Psoas muscle (tissue), 8 donors: ENCODE measurements around the gene WHRN. TPM values are rescaled to one million over a fixed set of nuclear protein-coding genes. Genes with fewer than 3 reads are reported as not detected.

Source experiments
- ATAC-seq, 4 donors: fragments of 200-7000 bp; cut with Tn5 transposase; one replicate each; pipeline ENCODE4 v1.9.1; 2020; ENCODE audit warnings: moderate library complexity in 3 of 4, mild to moderate bottlenecking in 2 of 4
- DNase-seq, 2 donors: peaks; one replicate each; pipeline ENCODE4 v3.0.0-alpha.2; 2020
- H3K27ac ChIP-seq: fragments of 200-600 bp; one replicate; pipeline ENCODE4 v1.8.0; 2022
- H3K27me3 ChIP-seq, 3 donors: fragments of 200-600 bp in 1 of 3; one replicate each; pipeline versions ENCODE4 v1.6.1 to v1.8.0; 2013 to 2022; ENCODE audit warnings: low read length in 2 of 3, mild to moderate bottlenecking in 2 of 3, moderate library complexity in 1 of 3; ENCODE audit not compliant: insufficient read depth in 3 of 3
- H3K36me3 ChIP-seq, 2 donors: fragments of 200-600 bp in 1 of 2; one replicate each; pipeline versions ENCODE4 v1.6.1 to v1.8.0; 2013 to 2022; ENCODE audit warnings: low read depth in 1 of 2, mild to moderate bottlenecking in 1 of 2, moderate library complexity in 1 of 2; ENCODE audit not compliant: insufficient read depth in 1 of 2
- H3K4me1 ChIP-seq: fragments of 200-600 bp; one replicate; pipeline ENCODE4 v1.8.0; 2022
- H3K4me3 ChIP-seq: fragments of 200-600 bp; one replicate; pipeline ENCODE4 v1.8.0; 2022; ENCODE audit warnings: mild to moderate bottlenecking
- H3K9me3 ChIP-seq: fragments of 200-600 bp; one replicate; pipeline ENCODE4 v1.8.0; 2022
- WGBS, 3 donors: extraction: QIAGEN DNeasy Blood & Tissue Kit; methylation state at CpG; one replicate each; pipeline versions ENCODE4 v1.1.6 to v1.1.7; 2013; 5-methylcytosine and 5-hydroxymethylcytosine counted together
- intact Hi-C, 2 donors: fragments of 100-400 bp; cut with DNase I; formaldehyde crosslinking; loops; one replicate each; pipeline versions ENCODE4 v1.11.0 to v1.14.2; 2022
- polyA plus RNA-seq, 3 donors: library from polyadenylated mRNA; stranded (reverse); fragments of 200-250 nt; gene quantifications; one replicate each; pipeline ENCODE4 v1.2.3, GENCODE V29; 2013
- total RNA-seq, 4 donors: library from RNA; stranded (reverse); fragmentation: NEBNext Ultra II Directional in 2 of 4; extraction: Animal tissue kit (Norgen Biotek cat#: 25700) in 2 of 4; gene quantifications; one replicate each; pipeline versions ENCODE4 v1.2.1 to v1.2.4, GENCODE V29; 2021 to 2023
- TF ChIP-seq, protein P1 (sequence below): fragments of 200-600 bp; IDR thresholded peaks from one replicate; pipeline ENCODE4 v1.8.0; 2022; ENCODE audit warnings: antibody characterized with exemption
- donor health status: healthy with polysubstance abuse.
- donor health status: DM: no; HTN: no; CAD: no; lungs with moderate emphysema.
- donor health status: Bipolar disorder and iron deficiency.
- donor health status: healthy.
- donor health status: DM: yes; HTN: yes; CAD: no.
- donor health status: DM: no; HTN: no; CAD: no.
- donor health status: DM: no; HTN: no; CAD: no.
- donor health status: DM: yes; HTN: yes; CAD: no.

WHRN gene
- total and polyA plus RNA-seq, 7 donors, result 0.07 to 0.62 (median 0.15) TPM

DNA sequence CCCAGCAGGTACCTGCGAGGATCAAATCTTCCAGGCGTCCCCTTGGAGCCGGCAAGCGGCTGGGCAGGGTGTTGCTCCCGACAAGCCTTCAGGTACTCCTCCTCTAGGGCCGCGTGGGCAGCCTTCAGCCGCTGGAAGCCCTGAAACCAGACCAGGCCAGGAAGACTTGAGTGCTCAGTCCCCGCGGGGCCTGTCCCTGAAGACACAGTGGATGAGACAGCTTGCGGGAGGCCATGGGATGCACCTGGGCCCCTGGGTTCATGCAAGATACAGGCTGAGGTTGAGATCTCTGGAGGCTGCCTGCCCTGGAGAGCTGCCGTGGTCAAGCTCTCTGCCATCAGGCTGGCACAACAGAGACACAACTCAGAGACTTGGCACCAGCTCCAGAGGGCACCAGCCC lies 142.9 kb downstream of the WHRN start:
- Histone ChIP-seq H3K27ac (no peak overlapping the region), H3K4me1 (no peaks in the 10 kb centered on the region), H3K9me3 (no peaks in the 10 kb centered on the region), H3K4me3 (no peak overlapping the region), H3K27me3 (no peaks in the 10 kb centered on the region), H3K36me3 (peaks cover 0 to 45% of the 10 kb centered on the region in 2 donors)
- no peak for ATAC-seq
- WGBS, 3 donors, result 82 to 93% (median 89%) methylated on average over 12 of the region's 12 CpGs
- no peak for DNase-seq
- intact Hi-C loops, result no loop called here
- TF ChIP-seq, protein P1, sequence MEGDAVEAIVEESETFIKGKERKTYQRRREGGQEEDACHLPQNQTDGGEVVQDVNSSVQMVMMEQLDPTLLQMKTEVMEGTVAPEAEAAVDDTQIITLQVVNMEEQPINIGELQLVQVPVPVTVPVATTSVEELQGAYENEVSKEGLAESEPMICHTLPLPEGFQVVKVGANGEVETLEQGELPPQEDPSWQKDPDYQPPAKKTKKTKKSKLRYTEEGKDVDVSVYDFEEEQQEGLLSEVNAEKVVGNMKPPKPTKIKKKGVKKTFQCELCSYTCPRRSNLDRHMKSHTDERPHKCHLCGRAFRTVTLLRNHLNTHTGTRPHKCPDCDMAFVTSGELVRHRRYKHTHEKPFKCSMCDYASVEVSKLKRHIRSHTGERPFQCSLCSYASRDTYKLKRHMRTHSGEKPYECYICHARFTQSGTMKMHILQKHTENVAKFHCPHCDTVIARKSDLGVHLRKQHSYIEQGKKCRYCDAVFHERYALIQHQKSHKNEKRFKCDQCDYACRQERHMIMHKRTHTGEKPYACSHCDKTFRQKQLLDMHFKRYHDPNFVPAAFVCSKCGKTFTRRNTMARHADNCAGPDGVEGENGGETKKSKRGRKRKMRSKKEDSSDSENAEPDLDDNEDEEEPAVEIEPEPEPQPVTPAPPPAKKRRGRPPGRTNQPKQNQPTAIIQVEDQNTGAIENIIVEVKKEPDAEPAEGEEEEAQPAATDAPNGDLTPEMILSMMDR, result no peak

DNA sequence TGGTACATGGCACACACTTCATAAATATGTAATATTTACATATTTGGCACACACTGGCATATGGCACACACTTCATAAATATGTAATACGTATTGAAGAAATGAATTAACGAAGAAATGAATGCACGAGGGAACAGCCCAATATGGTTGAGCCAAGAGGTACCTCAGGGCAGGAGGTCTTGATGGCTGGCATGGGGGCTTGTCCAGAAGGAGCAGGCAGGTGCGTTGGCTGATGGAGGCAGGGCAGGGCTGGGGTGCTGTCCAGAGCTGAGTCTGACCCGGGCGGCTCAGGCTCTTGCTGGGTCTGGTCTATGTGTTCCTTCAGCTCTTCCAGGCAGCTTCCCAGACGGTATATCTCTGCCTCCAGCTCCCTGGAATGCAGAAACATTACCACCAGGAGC lies 143.7 kb downstream of the WHRN start:
- TF ChIP-seq, protein P1, result no peak
- 93 to 98% (median 94%) methylated on average over 7 of the region's 7 CpGs for WGBS, 3 donors
- Histone ChIP-seq H3K4me3 (no peak overlapping the region), H3K27ac (no peak overlapping the region), H3K4me1 (no peaks in the 10 kb centered on the region), H3K36me3 (peaks cover 0 to 52% of the 10 kb centered on the region in 2 donors), H3K27me3 (no peaks in the 10 kb centered on the region), H3K9me3 (no peaks in the 10 kb centered on the region)
- ATAC-seq, result no peak
- no peak for DNase-seq
- intact Hi-C loops, result no loop called here

DNA sequence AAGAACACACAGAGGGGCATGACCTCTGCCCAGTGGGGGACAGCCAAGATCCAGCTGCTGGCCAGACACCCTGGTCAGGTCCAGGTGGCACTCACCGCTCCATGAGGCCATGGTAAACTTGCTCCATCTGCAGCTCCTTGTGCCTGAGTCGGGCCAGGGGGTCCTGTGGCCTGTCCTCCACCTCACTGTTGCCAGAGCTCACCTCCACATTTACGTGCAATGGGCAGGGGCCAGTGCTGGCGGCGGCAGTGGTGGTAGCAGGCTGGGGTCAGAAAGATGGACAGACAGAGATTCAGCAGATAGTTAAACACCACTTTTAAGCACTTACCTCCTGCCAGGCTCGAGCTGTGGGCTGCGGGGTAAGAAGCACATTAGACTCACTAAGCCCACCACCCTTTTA lies 145.5 kb downstream of the WHRN start:
- Histone ChIP-seq H3K27me3 (no peaks in the 10 kb centered on the region), H3K4me3 (no peak overlapping the region), H3K9me3 (no peaks in the 10 kb centered on the region), H3K27ac (no peak overlapping the region), H3K36me3 (peaks cover 0 to 56% of the 10 kb centered on the region in 2 donors), H3K4me1 (no peaks in the 10 kb centered on the region)
- intact Hi-C loops, result no loop called here
- WGBS, 3 donors, result 92 to 97% (median 93%) methylated on average over 7 of the region's 7 CpGs
- TF ChIP-seq, protein P1, result no peak
- no peak for DNase-seq
- no peak for ATAC-seq

DNA sequence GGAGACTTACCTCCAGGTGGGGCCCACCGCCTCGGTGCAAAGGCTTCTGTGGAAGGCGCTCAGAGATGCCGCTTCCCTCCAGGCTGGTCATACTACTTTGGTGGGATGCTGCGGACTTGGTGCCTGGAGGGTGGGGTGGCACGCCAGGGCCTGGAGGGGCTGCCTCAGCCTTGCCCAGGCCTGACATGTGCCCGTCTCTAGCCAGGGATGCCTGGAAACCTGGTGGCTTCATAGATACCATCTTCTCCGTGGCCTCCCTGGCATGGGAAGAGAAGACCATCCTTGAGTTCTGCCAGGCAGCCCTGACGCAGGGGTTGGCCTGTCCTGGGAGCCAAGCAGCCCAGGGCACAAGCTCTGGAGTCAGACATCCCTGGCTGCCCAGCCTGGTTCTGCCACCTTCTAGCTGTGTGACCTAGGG lies 147.4 kb downstream of the WHRN start:
- DNase-seq (no peak), ATAC-seq (no peak)
- Histone ChIP-seq H3K27me3 (no peaks in the 10 kb centered on the region), H3K9me3 (no peaks in the 10 kb centered on the region), H3K4me3 (no peak overlapping the region), H3K36me3 (peaks cover 0 to 55% of the 10 kb centered on the region in 2 donors), H3K4me1 (no peaks in the 10 kb centered on the region), H3K27ac (no peak overlapping the region)
- intact Hi-C loops, result no loop called here
- WGBS, 3 donors, result 94 to 95% (median 95%) methylated on average over 9 of the region's 9 CpGs
- TF ChIP-seq, protein P1, result no peak

DNA sequence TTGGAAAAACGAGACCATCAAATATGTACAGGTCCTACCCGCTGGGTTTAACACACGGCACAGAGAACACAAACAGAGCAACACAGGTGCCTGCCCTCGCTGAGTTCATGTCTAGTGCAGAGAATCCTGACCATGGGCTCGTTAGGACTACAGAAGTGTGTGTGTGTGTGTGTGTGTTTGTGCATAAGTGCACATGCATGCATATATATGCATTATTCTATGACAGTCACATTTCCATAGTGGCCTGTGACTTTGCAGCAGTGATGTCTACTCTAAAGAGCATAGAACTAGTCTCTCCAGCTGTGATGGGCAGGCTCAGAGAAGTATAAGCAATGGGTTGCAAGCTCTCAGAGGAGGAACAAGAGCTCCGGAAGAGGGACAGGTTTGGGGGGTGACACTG lies 147.9 kb downstream of the WHRN start:
- ATAC-seq (no peak), DNase-seq (no peak)
- intact Hi-C loops, result no loop called here
- WGBS, 3 donors, result 91 to 93% (median 92%) methylated on average over 6 of the region's 6 CpGs
- Histone ChIP-seq H3K4me1 (no peaks in the 10 kb centered on the region), H3K36me3 (peaks cover 0 to 49% of the 10 kb centered on the region in 2 donors), H3K9me3 (no peaks in the 10 kb centered on the region), H3K27ac (no peak overlapping the region), H3K4me3 (no peak overlapping the region), H3K27me3 (no peaks in the 10 kb centered on the region)
- TF ChIP-seq, protein P1, result no peak
